ENCODE results near the gene ENKD1.
A peak's percentile ranks its signal among the peaks of the same experiment; 100 is the strongest.

The ENKD1 gene

GRCh38 chr16:67675579-67675935, 9.0 kb upstream of the ENKD1 start:
- H3K4me3 ChIP-seq (ENCODE audit: low read depth, low read length): no peak overlapping the region
- DNase-seq (ENCODE audit: low read depth, low spot score): no peak
- TF ChIP-seq CTCF (IDR thresholded peaks at IDR 0.05; ENCODE audit: low read depth, low read length): no peak
- in situ Hi-C loops (cut with HindIII; ENCODE audit: low sequenced_read_pairs): no loop called here

GRCh38 chr16:67674851-67675578, 8.5 kb upstream of the ENKD1 start:
- DNase-seq (ENCODE audit: low read depth, low spot score): no peak
- in situ Hi-C loops (cut with HindIII; ENCODE audit: low sequenced_read_pairs): no loop called here
- no peak overlapping the region for H3K4me3 ChIP-seq (ENCODE audit: low read depth, low read length)
- TF ChIP-seq CTCF (IDR thresholded peaks at IDR 0.05; ENCODE audit: low read depth, low read length): no peak

- no peak overlapping the region for H3K4me3 ChIP-seq (ENCODE audit: low read depth, low read length)
- in situ Hi-C loops (cut with HindIII; ENCODE audit: low sequenced_read_pairs): no loop called here
- no peak for TF ChIP-seq CTCF (IDR thresholded peaks at IDR 0.05; ENCODE audit: low read depth, low read length)
- DNase-seq (ENCODE audit: low read depth, low spot score): no peak
Observed at GRCh38 chr16:67673712-67674580, 7.4 kb upstream of the ENKD1 start.

GRCh38 chr16:67672739-67673662, 6.5 kb upstream of the ENKD1 start:
- TF ChIP-seq CTCF (IDR thresholded peaks at IDR 0.05; ENCODE audit: low read depth, low read length): peak; percentile 83
- peak; percentile 72 for DNase-seq (ENCODE audit: low read depth, low spot score)
- no peak overlapping the region for H3K4me3 ChIP-seq (ENCODE audit: low read depth, low read length)
- in situ Hi-C loops (cut with HindIII; ENCODE audit: low sequenced_read_pairs): no loop called here

- DNase-seq (ENCODE audit: low read depth, low spot score): no peak
- in situ Hi-C loops (cut with HindIII; ENCODE audit: low sequenced_read_pairs): no loop called here
- no peak for TF ChIP-seq CTCF (IDR thresholded peaks at IDR 0.05; ENCODE audit: low read depth, low read length)
- no peak overlapping the region for H3K4me3 ChIP-seq (ENCODE audit: low read depth, low read length)
Observed at GRCh38 chr16:67672306-67672705, 5.8 kb upstream of the ENKD1 start.

- H3K4me3 ChIP-seq (ENCODE audit: low read depth, low read length): no peak overlapping the region
- TF ChIP-seq CTCF (IDR thresholded peaks at IDR 0.05; ENCODE audit: low read depth, low read length): no peak
- no peak for DNase-seq (ENCODE audit: low read depth, low spot score)
- in situ Hi-C loops (cut with HindIII; ENCODE audit: low sequenced_read_pairs): no loop called here
Observed at GRCh38 chr16:67669499-67670101, 3.0 kb upstream of the ENKD1 start.

Data from astrocyte of the spinal cord (primary cell).